Mesothelial cell of epicardium (in vitro differentiated cells): ENCODE results near the gene MAP7. TPM values are rescaled to one million over a fixed set of nuclear protein-coding genes. Genes with fewer than 3 reads are reported as not detected.

Source experiments
- DNase-seq, 2 experiments: peaks; one replicate each; pipeline ENCODE4 v3.0.0; 2021; ENCODE audit warnings: low spot score in 2 of 2; ENCODE audit not compliant: unreplicated experiment in 2 of 2
- H3K27ac Mint-ChIP-seq: 2 replicates; pipeline ENCODE4 v1.8.0; 2021; ENCODE audit warnings: mixed read lengths
- H3K27me3 Mint-ChIP-seq: 2 replicates; pipeline ENCODE4 v1.8.0; 2021; ENCODE audit warnings: low read depth, mixed read lengths
- H3K36me3 Mint-ChIP-seq: 2 replicates; pipeline ENCODE4 v1.8.0; 2021; ENCODE audit warnings: mixed read lengths
- H3K4me1 Mint-ChIP-seq: 2 replicates; pipeline ENCODE4 v1.8.0; 2021; ENCODE audit warnings: mixed read lengths
- H3K4me3 Mint-ChIP-seq: 2 replicates; pipeline ENCODE4 v1.8.0; 2021; ENCODE audit warnings: mild to moderate bottlenecking, moderate library complexity, mixed read lengths
- H3K9me3 Mint-ChIP-seq: 2 replicates; pipeline ENCODE4 v1.8.0; 2021; ENCODE audit warnings: mixed read lengths
- CTCF ChIP-seq: fragments of 200-600 bp; sonication (generic); IDR thresholded peaks from one replicate; pipeline ENCODE4 v1.5.0; 2021; ENCODE audit warnings: antibody characterized with exemption; ENCODE audit not compliant: unreplicated experiment
- total RNA-seq: library from RNA; stranded (reverse); gene quantifications from 3 replicates; pipeline ENCODE4 v1.2.1, GENCODE V29; 2021

The MAP7 gene
- total RNA-seq, 1 donor from 2014 or later: 15.1 TPM

GRCh38 chr6:136506124-136506799 is 44.0 kb downstream of the MAP7 start:
- H3K27me3 Mint-ChIP-seq: no peaks in the 10 kb centered on the region
- no peaks in the 10 kb centered on the region for H3K9me3 Mint-ChIP-seq
- H3K27ac Mint-ChIP-seq: no peak overlapping the region
- no peak for DNase-seq
- H3K4me3 Mint-ChIP-seq: no peak overlapping the region
- TF ChIP-seq CTCF: no peak
- no peaks in the 10 kb centered on the region for H3K36me3 Mint-ChIP-seq
- H3K4me1 Mint-ChIP-seq: peaks cover 15% of the 10 kb centered on the region

- peak overlapping the region; percentile 37 for H3K27ac Mint-ChIP-seq
- no peak for TF ChIP-seq CTCF
- H3K9me3 Mint-ChIP-seq: no peaks in the 10 kb centered on the region
- no peaks in the 10 kb centered on the region for H3K27me3 Mint-ChIP-seq
- H3K36me3 Mint-ChIP-seq: no peaks in the 10 kb centered on the region
- H3K4me3 Mint-ChIP-seq: no peak overlapping the region
- no peak for DNase-seq
- peaks cover 10% of the 10 kb centered on the region for H3K4me1 Mint-ChIP-seq
Measured at GRCh38 chr6:136503303-136504029, 46.8 kb downstream of the MAP7 start.

- Mint-ChIP-seq H3K27ac (peak overlapping the region; percentile 37), H3K4me1 (peaks cover 10% of the 10 kb centered on the region), H3K27me3 (no peaks in the 10 kb centered on the region), H3K9me3 (no peaks in the 10 kb centered on the region), H3K36me3 (no peaks in the 10 kb centered on the region), H3K4me3 (no peak overlapping the region)
- no peak for TF ChIP-seq CTCF
- no peak for DNase-seq
Measured at GRCh38 chr6:136502786-136503185, 47.4 kb downstream of the MAP7 start.

GRCh38 chr6:136501514-136501913 is 48.7 kb downstream of the MAP7 start:
- peaks cover 10% of the 10 kb centered on the region for H3K4me1 Mint-ChIP-seq
- H3K27ac Mint-ChIP-seq: no peak overlapping the region
- H3K9me3 Mint-ChIP-seq: no peaks in the 10 kb centered on the region
- H3K36me3 Mint-ChIP-seq: no peaks in the 10 kb centered on the region
- H3K4me3 Mint-ChIP-seq: no peak overlapping the region
- TF ChIP-seq CTCF: no peak
- no peaks in the 10 kb centered on the region for H3K27me3 Mint-ChIP-seq
- DNase-seq: no peak

- H3K27me3 Mint-ChIP-seq: no peaks in the 10 kb centered on the region
- H3K4me3 Mint-ChIP-seq: no peak overlapping the region
- H3K9me3 Mint-ChIP-seq: no peaks in the 10 kb centered on the region
- TF ChIP-seq CTCF: no peak
- H3K4me1 Mint-ChIP-seq: peaks cover 10% of the 10 kb centered on the region
- no peak overlapping the region for H3K27ac Mint-ChIP-seq
- no peak for DNase-seq
- H3K36me3 Mint-ChIP-seq: no peaks in the 10 kb centered on the region
Measured at GRCh38 chr6:136501096-136501495, 49.1 kb downstream of the MAP7 start.
